GM13977 (cell line): ENCODE results near the gene INSM2.

Source experiments
- DNase-seq: peaks from one replicate; pipeline ENCODE4 v3.0.0; 2012; ENCODE audit warnings: low spot score
- CTCF ChIP-seq: IDR thresholded peaks from 2 replicates; pipeline ENCODE4 v1.5.1; 2012; ENCODE audit warnings: mild to moderate bottlenecking, control low read depth; ENCODE audit not compliant: insufficient read depth; ENCODE audit errors: extremely low read depth, missing control alignments
- in situ Hi-C: fragments of 300-500 bp; cut with MboI; formaldehyde crosslinking; loops from one replicate; pipeline ENCODE4 v1.12.0; 2022; ENCODE audit warnings: low sequenced_read_pairs, low pct_unique_long_range_greater_than_20kb, mixed read lengths, inconsistent platforms; ENCODE audit not compliant: unreplicated experiment

Gene INSM2

GRCh38 chr14:35533357-35534207, at the start of gene INSM2:
Gene INSM2 (plus strand): TSS chr14:35534164. CDS start chr14:35534253, 89 bp downstream.
- peak; percentile 16 for TF ChIP-seq CTCF
- in situ Hi-C loops = no loop called here
- DNase-seq = peak; percentile 79

- in situ Hi-C loops = no loop called here
- TF ChIP-seq CTCF = no peak
- no peak for DNase-seq
These were observed 41.4 kb upstream of the INSM2 start for GRCh38 chr14:35492569-35493014.

GRCh38 chr14:35495278-35495677, 38.7 kb upstream of the INSM2 start:
- DNase-seq = no peak
- TF ChIP-seq CTCF = no peak
- in situ Hi-C loops = no loop called here

- in situ Hi-C loops = no loop called here
- no peak for TF ChIP-seq CTCF
These were observed 34.8 kb upstream of the INSM2 start for GRCh38 chr14:35499180-35499579.

GRCh38 chr14:35503646-35504045, 30.3 kb upstream of the INSM2 start:
- no peak for DNase-seq
- in situ Hi-C loops = no loop called here
- no peak for TF ChIP-seq CTCF

More at GRCh38 chr14:35499180-35499579, 34.8 kb upstream of the INSM2 start:
- DNase-seq = no peak

GRCh38 chr14:35504260-35504659, 29.7 kb upstream of the INSM2 start:
- in situ Hi-C loops = no loop called here
- TF ChIP-seq CTCF = no peak
- DNase-seq = no peak
